Lower leg skin (tissue), 4 donors: Measurements from ENCODE around the gene ARNT2. TPM values are rescaled to one million over a fixed set of nuclear protein-coding genes. Genes with fewer than 3 reads are reported as not detected.

Experiments used
- DNase-seq, 2 donors: peaks; one replicate each; pipeline ENCODE4 v3.0.0-alpha.2; 2019; ENCODE audit warnings: low spot score in 2 of 2
- H3K4me3 ChIP-seq: fragments of 200-600 bp; sonication (generic); 2 replicates; pipeline ENCODE4 v1.5.1; 2017; ENCODE audit warnings: mild to moderate bottlenecking, low read depth; ENCODE audit not compliant: poor library complexity, severe bottlenecking
- POLR2A ChIP-seq, 2 donors: fragments of 450-650 bp; IDR thresholded peaks; one replicate each; pipeline ENCODE4 v1.6.1; 2016 to 2017; ENCODE audit warnings: antibody characterized with exemption in 2 of 2, mild to moderate bottlenecking in 1 of 2, moderate library complexity in 1 of 2
- WGBS, 2 donors: methylation state at CpG; one replicate each; pipeline ENCODE4 v1.1.5; 2018; 5-methylcytosine and 5-hydroxymethylcytosine counted together
- intact Hi-C: fragments of 100-400 bp; cut with DNase I; formaldehyde crosslinking; loops from one replicate; pipeline ENCODE4 v1.15.0; 2023; ENCODE audit warnings: low total_unique reads
- total RNA-seq, 4 donors: library from RNA; depleted of rRNA; stranded (reverse); fragments of >200 nt; gene quantifications; one replicate each; pipeline ENCODE4 v1.1.0, GENCODE V29; 2016
- TF ChIP-seq, protein P1 (sequence below), 3 donors: fragments of 450-650 bp; IDR thresholded peaks; one replicate each; pipeline ENCODE4 v1.5.1; 2016; ENCODE audit warnings: antibody characterized with exemption in 3 of 3, mild to moderate bottlenecking in 3 of 3, moderate library complexity in 2 of 3

ARNT2 gene
- total RNA-seq, 4 donors from 2014 or later = 1.7 to 8.7 (median 3.0) TPM

DNA sequence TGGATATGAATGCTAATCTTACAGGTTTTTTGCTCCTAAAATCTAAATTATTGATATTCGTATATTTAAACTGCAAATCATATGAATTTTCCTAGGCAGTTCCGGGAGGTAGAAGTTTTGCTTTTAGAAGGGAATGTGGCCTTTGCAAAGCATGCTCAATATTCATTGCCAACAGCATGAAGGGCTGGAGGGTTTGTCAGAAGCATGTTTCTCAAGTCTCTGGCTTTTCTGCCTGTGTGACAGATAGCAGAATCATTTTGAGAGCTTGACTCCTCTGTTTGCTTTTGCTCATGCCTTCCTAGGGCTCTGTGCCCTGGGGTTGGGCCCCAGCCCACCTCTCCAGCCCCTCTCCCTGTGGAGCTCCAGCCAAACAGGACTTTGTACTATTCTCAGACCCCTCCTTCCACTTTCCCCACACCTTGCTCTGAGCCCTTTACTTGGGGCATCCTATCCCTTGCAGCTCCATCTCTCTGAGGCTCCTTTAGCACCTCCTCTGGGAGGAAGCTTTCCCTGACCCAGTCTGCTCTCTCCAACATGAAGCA lies 91.3 kb downstream of the ARNT2 start:
- DNase-seq = peak in 1 of 2 donors; percentile 14
- no peak overlapping the region for H3K4me3 ChIP-seq
- TF ChIP-seq, protein P1, sequence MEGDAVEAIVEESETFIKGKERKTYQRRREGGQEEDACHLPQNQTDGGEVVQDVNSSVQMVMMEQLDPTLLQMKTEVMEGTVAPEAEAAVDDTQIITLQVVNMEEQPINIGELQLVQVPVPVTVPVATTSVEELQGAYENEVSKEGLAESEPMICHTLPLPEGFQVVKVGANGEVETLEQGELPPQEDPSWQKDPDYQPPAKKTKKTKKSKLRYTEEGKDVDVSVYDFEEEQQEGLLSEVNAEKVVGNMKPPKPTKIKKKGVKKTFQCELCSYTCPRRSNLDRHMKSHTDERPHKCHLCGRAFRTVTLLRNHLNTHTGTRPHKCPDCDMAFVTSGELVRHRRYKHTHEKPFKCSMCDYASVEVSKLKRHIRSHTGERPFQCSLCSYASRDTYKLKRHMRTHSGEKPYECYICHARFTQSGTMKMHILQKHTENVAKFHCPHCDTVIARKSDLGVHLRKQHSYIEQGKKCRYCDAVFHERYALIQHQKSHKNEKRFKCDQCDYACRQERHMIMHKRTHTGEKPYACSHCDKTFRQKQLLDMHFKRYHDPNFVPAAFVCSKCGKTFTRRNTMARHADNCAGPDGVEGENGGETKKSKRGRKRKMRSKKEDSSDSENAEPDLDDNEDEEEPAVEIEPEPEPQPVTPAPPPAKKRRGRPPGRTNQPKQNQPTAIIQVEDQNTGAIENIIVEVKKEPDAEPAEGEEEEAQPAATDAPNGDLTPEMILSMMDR (IDR thresholded peaks at IDR 0.05) = no peak
- no peak for TF ChIP-seq POLR2A (IDR thresholded peaks at IDR 0.05)
- WGBS, 2 donors = 87 to 94% methylated on average over 2 of the region's 2 CpGs
- intact Hi-C loops = no loop called here

DNA sequence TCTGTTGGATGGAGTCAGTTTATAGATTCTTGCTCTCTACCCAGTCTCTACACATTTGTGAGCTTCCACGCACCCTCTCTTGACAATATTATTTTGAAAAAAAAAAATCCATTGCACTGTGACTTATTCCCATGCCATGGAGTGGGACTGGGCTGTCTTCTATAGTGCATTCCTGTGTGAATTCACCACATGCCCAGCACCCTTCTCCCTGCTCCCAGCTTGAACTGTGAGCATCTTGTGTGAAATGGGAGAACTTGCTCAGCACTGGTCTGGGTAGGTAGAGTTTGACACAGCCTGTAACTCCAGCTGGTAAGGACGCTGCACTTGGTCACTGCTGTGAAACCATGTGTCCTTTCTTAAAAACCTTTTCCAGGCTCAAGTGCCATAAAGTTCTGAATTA lies 91.9 kb downstream of the ARNT2 start:
- intact Hi-C loops = no loop called here
- no peak for TF ChIP-seq POLR2A (IDR thresholded peaks at IDR 0.05)
- TF ChIP-seq, protein P1 (IDR thresholded peaks at IDR 0.05) = no peak
- WGBS, 2 donors = 91 to 98% methylated on average over 2 of the region's 2 CpGs
- H3K4me3 ChIP-seq = no peak overlapping the region
- DNase-seq = peak in 1 of 2 donors; percentile 6

DNA sequence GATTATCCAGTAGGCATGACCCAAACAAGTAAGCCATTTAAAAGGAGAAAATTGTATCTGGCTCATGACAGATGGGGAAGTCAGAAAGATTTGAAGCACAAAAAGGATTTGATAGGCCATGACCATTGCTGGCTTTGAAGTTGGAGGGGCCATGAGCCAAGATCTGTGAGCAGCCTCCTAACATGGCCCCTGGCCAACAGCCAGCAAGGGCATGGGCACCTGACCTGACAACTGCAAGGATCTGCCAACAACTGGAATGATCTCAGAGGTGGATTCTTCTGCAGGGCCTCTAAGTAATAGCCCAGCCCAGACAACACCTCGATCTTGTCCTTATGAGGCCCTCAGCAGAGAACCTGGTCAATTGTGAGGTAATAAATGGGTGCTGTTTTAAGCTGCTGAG lies 93.0 kb downstream of the ARNT2 start:
- peak in 1 of 2 donors; percentile 52 for DNase-seq
- H3K4me3 ChIP-seq = no peak overlapping the region
- no peak for TF ChIP-seq POLR2A (IDR thresholded peaks at IDR 0.05)
- TF ChIP-seq, protein P1 (IDR thresholded peaks at IDR 0.05) = no peak
- intact Hi-C loops = no loop called here
- WGBS, 2 donors = 73 to 95% methylated on average over 1 of the region's 1 CpG

GRCh38 chr15:80498652-80499051 lies 94.5 kb downstream of the ARNT2 start:
- no peak overlapping the region for H3K4me3 ChIP-seq
- intact Hi-C loops = no loop called here
- peak in 1 of 2 donors; percentile 50 for DNase-seq
- 74 to 86% methylated on average over 4 of the region's 4 CpGs for WGBS, 2 donors
- no peak for TF ChIP-seq POLR2A (IDR thresholded peaks at IDR 0.05)
- TF ChIP-seq, protein P1 (IDR thresholded peaks at IDR 0.05) = no peak

GRCh38 chr15:80500021-80500420 lies 95.8 kb downstream of the ARNT2 start:
- intact Hi-C loops = no loop called here
- no peak overlapping the region for H3K4me3 ChIP-seq
- WGBS, 2 donors = 53 to 65% methylated on average over 1 of the region's 1 CpG
- peak in 1 of 2 donors; percentile 10 for DNase-seq
- TF ChIP-seq, protein P1 (IDR thresholded peaks at IDR 0.05) = no peak
- no peak for TF ChIP-seq POLR2A (IDR thresholded peaks at IDR 0.05)

GRCh38 chr15:80501476-80501875 lies 97.3 kb downstream of the ARNT2 start:
- intact Hi-C loops = no loop called here
- 81 to 90% methylated on average over 8 of the region's 8 CpGs for WGBS, 2 donors
- TF ChIP-seq POLR2A (IDR thresholded peaks at IDR 0.05) = no peak
- TF ChIP-seq, protein P1 (IDR thresholded peaks at IDR 0.05) = no peak
- no peak overlapping the region for H3K4me3 ChIP-seq
- DNase-seq = no peak
